ENCODE measurements around the gene AGO3.

- TF ChIP-seq, protein P1, sequence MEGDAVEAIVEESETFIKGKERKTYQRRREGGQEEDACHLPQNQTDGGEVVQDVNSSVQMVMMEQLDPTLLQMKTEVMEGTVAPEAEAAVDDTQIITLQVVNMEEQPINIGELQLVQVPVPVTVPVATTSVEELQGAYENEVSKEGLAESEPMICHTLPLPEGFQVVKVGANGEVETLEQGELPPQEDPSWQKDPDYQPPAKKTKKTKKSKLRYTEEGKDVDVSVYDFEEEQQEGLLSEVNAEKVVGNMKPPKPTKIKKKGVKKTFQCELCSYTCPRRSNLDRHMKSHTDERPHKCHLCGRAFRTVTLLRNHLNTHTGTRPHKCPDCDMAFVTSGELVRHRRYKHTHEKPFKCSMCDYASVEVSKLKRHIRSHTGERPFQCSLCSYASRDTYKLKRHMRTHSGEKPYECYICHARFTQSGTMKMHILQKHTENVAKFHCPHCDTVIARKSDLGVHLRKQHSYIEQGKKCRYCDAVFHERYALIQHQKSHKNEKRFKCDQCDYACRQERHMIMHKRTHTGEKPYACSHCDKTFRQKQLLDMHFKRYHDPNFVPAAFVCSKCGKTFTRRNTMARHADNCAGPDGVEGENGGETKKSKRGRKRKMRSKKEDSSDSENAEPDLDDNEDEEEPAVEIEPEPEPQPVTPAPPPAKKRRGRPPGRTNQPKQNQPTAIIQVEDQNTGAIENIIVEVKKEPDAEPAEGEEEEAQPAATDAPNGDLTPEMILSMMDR (conservative IDR thresholded peaks at IDR 0.05; ENCODE audit: low read depth in 2 of 2) = no peak
- TF ChIP-seq EZH2 (IDR thresholded peaks at IDR 0.05; ENCODE audit: low read depth, unreplicated experiment) (no peak), STAT1 (IDR thresholded peaks at IDR 0.05; ENCODE audit: unreplicated experiment) (no peak), POLR2AphosphoS5 (IDR thresholded peaks at IDR 0.05; ENCODE audit: low read depth) (no peak), JUNB (IDR thresholded peaks at IDR 0.05; ENCODE audit: unreplicated experiment) (no peak), ZNF331 (CRISPR knock-in tag; IDR thresholded peaks at IDR 0.05; ENCODE audit: low read depth) (no peak), REST (IDR thresholded peaks at IDR 0.05; ENCODE audit: unreplicated experiment) (no peak), EZH2phosphoT487 (IDR thresholded peaks at IDR 0.05; ENCODE audit: unreplicated experiment) (no peak), CREB1 (CRISPR knock-in tag; IDR thresholded peaks at IDR 0.05; ENCODE audit: low read depth) (no peak), ETS1 (IDR thresholded peaks at IDR 0.05) (no peak), ZNF462 (CRISPR knock-in tag; IDR thresholded peaks at IDR 0.05) (no peak), NANOG (IDR thresholded peaks at IDR 0.05; ENCODE audit: borderline replicate concordance) (no peak), ZNF114 (CRISPR knock-in tag; IDR thresholded peaks at IDR 0.05) (no peak)
Measured at GRCh38 chr1:36070349-36070748, 139.4 kb downstream of the AGO3 start.
